Measurements from ENCODE around the gene IL1RN.

Gene IL1RN

DNA sequence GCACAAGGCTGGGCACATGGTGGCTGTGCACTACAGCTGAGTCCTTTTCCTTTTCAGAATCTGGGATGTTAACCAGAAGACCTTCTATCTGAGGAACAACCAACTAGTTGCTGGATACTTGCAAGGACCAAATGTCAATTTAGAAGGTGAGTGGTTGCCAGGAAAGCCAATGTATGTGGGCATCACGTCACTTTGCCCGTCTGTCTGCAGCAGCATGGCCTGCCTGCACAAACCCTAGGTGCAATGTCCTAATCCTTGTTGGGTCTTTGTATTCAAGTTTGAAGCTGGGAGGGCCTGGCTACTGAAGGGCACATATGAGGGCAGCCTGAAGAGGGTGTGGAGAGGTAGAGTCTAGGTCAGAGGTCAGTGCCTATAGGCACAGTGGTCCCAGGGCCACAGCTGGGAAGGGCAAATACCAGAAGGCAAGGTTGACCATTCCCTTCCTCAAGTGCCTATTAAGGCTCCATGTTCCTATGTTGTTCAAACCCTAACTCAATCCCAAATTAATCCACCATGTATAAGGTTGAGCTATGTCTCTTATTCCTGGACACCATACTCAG lies 2.2 kb downstream of the IL1RN start:
- DNase-seq = no peak

- DNase-seq = no peak
Measured at GRCh38 chr2:113131352-113132185, 4.2 kb downstream of the IL1RN start.

GRCh38 chr2:113132414-113133021 lies 5.1 kb downstream of the IL1RN start:
- no peak for DNase-seq

DNA sequence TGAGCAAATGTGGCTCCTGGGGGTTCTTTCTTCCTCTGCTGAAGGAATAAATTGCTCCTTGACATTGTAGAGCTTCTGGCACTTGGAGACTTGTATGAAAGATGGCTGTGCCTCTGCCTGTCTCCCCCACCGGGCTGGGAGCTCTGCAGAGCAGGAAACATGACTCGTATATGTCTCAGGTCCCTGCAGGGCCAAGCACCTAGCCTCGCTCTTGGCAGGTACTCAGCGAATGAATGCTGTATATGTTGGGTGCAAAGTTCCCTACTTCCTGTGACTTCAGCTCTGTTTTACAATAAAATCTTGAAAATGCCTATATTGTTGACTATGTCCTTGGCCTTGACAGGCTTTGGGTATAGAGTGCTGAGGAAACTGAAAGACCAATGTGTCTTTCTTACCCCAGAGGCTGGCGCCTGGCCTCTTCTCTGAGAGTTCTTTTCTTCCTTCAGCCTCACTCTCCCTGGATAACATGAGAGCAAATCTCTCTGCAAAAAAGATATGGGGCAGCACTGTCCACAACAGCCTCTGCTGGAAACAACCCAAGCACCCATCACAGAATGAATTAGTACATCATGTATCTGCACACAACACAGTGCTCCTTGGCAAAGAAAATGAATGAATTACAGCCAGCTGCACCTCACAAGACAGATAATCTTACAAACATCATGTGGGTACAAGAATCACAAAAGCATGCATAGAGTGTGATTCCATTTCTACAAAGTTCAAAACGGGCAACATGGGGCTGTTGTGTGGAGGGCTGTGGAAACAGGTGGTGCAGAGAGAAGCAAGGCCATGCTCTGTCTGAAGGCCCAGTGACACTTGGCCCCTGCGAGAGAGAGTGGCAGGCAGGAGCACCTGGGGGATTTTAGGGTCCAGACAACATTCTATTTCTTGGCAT lies 6.6 kb downstream of the IL1RN start:
- DNase-seq = no peak

DNA sequence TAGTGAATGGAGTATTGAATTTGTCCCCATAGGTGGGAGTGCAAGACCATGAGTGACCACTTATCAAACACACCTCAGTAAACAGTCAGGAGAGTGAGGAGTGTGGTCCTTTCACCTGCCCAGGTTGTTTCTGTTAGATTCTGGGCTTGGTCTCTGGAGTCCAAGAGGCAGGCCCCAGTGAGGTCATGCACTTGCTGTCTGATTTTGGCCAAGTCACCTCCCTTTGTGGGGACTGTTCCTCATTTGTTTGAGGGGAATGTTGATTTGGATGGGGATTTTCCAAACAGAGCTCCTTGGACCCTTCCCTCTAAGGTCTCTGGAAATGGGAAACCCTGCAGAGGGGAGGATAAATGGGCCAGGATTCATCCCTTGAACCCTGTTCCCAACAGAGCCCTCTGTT lies 7.3 kb downstream of the IL1RN start:
- DNase-seq = no peak

- no peak for DNase-seq
Measured at GRCh38 chr2:113135317-113135716, 7.9 kb downstream of the IL1RN start.

- no peak for DNase-seq
Measured at GRCh38 chr2:113136828-113137775, 9.7 kb downstream of the IL1RN start.

- no peak for DNase-seq
Measured at GRCh38 chr2:113137827-113138226, 10.4 kb downstream of the IL1RN start.

GRCh38 chr2:113138428-113139322 lies 11.3 kb downstream of the IL1RN start:
- peak; percentile 60 for DNase-seq

- DNase-seq = no peak
Measured at GRCh38 chr2:113141451-113141850, 14.1 kb downstream of the IL1RN start.

DNA sequence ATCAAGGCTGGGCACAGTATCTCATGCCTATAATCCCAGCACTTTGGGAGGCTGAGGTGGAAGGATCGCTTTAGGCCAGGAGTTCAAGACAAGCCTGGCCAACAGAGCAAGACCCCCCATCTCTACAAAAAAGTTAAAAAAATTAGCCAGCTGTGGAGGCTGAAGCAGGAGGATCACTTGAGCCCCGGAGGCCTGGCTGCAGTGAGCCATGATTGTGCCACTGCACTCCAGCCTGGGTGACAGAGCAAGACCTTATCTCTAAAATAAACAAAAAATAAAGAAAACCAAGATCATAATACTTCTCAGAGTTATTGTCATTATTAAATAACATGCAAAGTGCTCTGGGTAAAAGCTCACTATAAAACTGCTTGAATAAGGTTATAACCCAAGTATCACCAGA lies 14.9 kb downstream of the IL1RN start:
- no peak for DNase-seq

DNA sequence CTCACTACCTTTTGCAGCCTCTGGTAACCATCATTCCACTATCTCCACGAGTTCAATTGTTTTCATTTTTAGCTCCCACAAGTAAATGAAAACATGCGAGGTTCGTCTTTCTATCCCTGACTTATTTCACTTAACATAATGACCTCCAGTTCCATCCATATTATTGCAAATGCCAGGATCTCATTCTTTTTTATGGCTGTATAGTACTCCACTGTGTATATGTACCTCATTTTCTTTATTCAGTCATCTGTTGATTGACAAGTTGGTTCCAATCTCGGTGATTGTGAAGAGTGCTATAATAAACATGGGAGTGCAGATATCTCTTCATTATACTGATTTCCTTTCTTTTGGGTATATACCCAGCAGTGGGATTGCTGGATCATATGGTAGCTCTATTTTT lies 16.9 kb downstream of the IL1RN start:
- DNase-seq = no peak

DNA sequence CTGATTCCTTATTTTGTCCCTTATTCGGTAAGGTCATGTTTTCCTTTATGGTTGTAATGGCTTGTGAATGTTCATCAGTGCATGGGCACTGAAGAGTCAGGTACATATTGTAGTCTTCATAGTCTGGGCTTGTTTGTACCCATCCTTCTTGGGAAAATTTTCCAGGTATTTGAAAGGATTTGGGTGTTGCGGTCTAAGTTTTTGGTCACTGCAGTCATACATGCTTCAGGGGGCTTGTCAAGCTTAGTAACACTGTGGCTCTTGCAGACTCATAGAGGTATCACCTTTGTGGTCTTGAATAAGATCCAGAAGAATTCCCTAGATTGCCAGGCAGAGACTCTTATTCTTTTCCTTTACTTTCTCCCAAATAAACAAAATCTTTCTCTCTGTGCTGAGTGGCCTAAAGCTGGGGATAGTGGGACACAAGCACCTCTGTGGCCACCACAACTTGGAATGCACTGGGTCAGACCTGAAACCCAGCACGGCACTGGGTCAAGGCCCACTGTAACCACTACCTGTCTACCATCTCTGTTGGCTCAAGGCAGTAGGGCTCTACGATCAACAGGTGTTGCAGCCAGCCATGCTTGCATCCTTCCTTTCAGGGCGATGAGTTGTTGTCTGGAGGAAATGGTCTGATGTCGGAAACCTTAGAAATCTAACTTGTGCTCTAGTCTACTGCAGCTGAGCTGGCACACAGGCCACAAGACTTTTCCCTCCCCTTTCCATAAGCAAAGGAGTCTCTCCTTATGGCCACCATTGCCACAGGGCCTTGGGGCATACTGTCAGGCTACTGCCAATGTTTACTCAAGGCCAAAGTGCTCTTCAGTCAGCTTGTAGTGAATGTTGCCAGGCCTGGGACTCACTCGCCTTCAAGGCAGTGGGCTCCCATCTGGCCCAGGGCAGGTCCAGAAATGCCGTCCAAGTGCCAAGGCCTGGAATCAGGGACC lies 21.5 kb downstream of the IL1RN start:
- no peak for DNase-seq

DNA sequence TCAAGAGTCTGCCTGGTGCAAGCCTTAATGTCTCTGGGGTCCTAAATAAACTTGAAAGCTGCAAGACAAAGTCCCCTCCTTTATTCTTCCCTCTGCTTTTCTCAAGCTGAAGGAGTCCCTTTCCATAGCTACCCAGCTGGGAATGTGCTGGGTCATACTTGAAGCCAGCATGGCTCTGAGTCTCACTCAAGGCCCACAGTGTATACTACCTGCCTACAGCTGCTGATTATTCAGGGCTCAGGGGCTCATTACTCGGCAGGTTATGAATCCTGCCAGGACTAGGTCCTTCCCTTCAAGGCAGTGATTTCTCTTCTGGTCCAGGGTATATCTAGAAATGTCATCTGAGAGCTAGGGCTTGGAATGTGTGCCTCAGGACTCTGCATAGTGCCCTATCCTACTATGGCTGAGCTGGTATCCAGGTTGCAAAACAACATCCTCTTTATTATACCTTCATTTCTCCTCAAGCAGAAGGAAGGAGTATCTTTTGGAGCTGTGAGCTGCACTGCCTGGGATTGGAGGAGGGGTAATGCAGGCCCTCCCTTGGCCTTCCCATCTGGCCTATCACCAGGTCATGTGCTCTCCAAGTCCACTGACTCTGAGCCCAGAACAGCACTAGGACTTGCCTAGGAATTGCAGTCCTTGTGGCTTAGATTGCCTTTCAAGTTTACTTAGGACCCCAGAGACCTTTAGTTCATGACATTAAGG lies 22.3 kb downstream of the IL1RN start:
- DNase-seq = no peak

DNA sequence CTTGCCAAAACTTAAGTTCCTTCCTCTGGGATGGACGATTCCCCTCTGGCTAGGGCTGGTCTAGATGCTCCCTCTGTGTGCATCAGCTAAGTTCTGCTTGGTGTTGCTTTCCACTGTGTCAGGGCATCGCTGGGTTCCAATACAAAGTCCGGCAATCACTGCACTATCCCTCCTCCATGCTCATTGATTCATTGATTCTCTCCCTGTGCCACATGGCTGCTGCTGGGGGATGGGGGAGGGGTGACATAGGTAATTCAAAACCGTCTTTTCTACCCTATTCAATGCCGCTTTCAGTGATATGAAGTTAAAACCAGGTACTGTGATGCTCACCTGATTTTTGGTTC lies 22.8 kb downstream of the IL1RN start:
- DNase-seq = no peak

DNA sequence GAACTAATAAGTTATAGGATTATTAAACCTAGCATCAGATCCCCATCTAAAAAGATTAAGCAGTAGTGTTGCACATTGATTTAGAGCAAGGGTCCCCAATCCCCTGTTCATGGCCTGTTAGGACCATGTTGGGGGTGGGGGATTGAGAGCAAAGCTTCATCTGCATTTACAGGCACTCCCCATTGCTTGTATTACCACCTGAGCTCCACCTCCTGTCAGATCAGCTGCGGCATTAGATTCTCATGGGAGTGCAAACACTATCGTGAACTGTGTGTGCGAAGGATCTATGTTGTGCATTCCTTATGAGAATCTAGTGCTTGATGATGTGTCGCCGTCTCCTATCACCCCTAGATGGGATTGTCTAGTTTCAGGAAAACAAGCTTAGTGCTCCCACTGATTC lies 27.9 kb downstream of the IL1RN start:
- DNase-seq = no peak

DNA sequence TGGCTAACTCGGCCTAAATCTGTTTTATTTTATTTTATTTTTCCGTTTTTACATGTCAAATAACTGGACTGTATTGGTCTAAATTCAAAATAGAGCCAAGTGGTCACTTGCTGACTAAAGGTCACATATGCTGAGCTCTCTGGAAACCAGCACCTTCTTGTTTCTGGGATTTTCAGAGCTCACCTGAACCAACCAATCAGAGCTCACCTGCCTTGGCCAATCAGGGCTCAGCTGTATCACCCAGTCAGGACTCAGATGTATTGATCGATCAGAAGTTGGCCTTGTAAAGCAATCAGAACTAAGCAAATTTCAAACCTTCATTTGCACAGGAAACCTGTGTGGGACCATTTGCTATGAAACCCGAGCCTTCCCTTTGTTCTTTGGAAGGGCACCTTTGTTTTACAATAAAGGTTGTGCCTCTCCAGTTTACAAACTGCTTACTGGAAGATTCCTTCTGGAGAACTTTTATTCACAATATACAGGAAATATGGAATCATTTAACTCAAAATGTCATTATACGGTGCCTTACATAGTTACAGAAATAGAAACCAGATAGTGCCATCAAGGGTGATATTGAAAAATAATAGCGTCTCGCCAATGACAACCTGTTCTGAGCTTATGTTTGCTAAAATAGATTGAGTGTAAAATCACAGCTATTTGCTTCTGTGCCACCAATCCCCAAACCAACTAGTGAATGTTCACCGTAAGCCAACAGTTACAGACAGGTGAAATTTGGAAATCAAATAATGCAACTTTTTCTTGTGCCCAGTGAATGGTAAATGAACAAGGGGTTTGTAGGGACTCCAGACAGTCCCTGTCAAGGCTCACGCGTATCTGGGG lies 29.1 kb downstream of the IL1RN start:
- DNase-seq = no peak
